Measurements from ENCODE around the gene SYPL1.

GRCh38 chr7:106116161-106116704 is 4.1 kb upstream of the SYPL1 start:
- no peak for TF ChIP-seq CTCF (IDR thresholded peaks at IDR 0.05)
- TF ChIP-seq POLR2A (IDR thresholded peaks at IDR 0.05): no peak
